ENCODE data around the gene ATP2A2. TPM values are rescaled to one million over a fixed set of nuclear protein-coding genes. Genes with fewer than 3 reads are reported as not detected.

The ATP2A2 gene
- total RNA-seq, 1 experiment from 2014 or later, result 262 TPM

GRCh38 chr12:110379631-110380030 lies 98.6 kb downstream of the ATP2A2 start:
- CTCF ChIA-PET, result no interaction called here
- H3K9me3 ChIP-seq, result no peaks in the 10 kb centered on the region
- Mint-ChIP-seq H3K4me3 (ENCODE audit: unreplicated experiment) (no peak overlapping the region), H3K9me3 (ENCODE audit: unreplicated experiment) (no peaks in the 10 kb centered on the region), H3K27ac (ENCODE audit: unreplicated experiment) (no peak overlapping the region), H3K4me1 (ENCODE audit: low read depth, unreplicated experiment) (no peaks in the 10 kb centered on the region), H3K36me3 (ENCODE audit: insufficient read depth, unreplicated experiment) (peaks cover 90% of the 10 kb centered on the region), H3K27me3 (ENCODE audit: insufficient read depth, unreplicated experiment) (no peaks in the 10 kb centered on the region)
- POLR2A ChIA-PET, result no interaction called here
- H3K36me3 ChIP-seq (ENCODE audit: control insufficient read depth, insufficient read depth, low read length), result peaks cover 2% of the 10 kb centered on the region
- no peaks in the 10 kb centered on the region for H3K4me1 ChIP-seq
- no peaks in the 10 kb centered on the region for H3K27me3 ChIP-seq (replicated peaks; ENCODE audit: control insufficient read depth, insufficient read depth, low read length)
- intact Hi-C loops (cut with micrococcal nuclease; ENCODE audit: unreplicated experiment), result no loop called here
- no peak for TF ChIP-seq CTCF (IDR thresholded peaks at IDR 0.05; ENCODE audit: insufficient read depth in 1 of 2, low read depth in 1 of 2, low read length in 1 of 2, severe bottlenecking in 1 of 2, unreplicated experiment in 1 of 2)
- no TSS peak for BruUV-seq (replicated peaks)
- no peak overlapping the region for H3K4me3 ChIP-seq (ENCODE audit: low read depth, low read length)
- no peak for DNase-seq

DNA sequence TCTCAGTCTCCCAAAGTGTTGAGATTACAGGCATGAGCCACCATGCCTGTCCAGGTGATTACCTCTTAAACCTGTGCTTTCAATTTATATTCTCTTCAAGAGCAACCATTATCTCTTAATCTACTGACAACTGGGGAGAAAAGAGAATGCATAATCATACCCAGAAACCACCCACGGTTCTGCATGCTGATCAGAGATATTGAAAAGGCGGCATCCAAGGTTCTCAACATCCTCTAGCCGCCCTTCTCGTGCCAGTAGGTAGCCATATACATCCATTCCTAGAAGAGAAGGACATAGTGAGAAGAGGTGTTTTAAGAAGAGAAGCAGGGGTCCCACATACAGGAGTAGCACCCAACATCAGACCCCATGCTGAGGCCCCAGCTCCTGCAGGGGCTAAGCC lies 101.6 kb downstream of the ATP2A2 start:
- Histone ChIP-seq H3K36me3 (ENCODE audit: control insufficient read depth, insufficient read depth, low read length) (peaks cover 2% of the 10 kb centered on the region), H3K4me1 (no peaks in the 10 kb centered on the region), H3K27me3 (replicated peaks; ENCODE audit: control insufficient read depth, insufficient read depth, low read length) (no peaks in the 10 kb centered on the region), H3K4me3 (ENCODE audit: low read depth, low read length) (no peak overlapping the region), H3K9me3 (no peaks in the 10 kb centered on the region)
- DNase-seq, result no peak
- Mint-ChIP-seq H3K4me3 (ENCODE audit: unreplicated experiment) (no peak overlapping the region), H3K27ac (ENCODE audit: unreplicated experiment) (no peak overlapping the region), H3K9me3 (ENCODE audit: unreplicated experiment) (no peaks in the 10 kb centered on the region), H3K36me3 (ENCODE audit: insufficient read depth, unreplicated experiment) (peaks cover 92% of the 10 kb centered on the region), H3K4me1 (ENCODE audit: low read depth, unreplicated experiment) (no peaks in the 10 kb centered on the region), H3K27me3 (ENCODE audit: insufficient read depth, unreplicated experiment) (no peaks in the 10 kb centered on the region)
- TF ChIP-seq CTCF (IDR thresholded peaks at IDR 0.05; ENCODE audit: insufficient read depth in 1 of 2, low read depth in 1 of 2, low read length in 1 of 2, severe bottlenecking in 1 of 2, unreplicated experiment in 1 of 2), result no peak
- BruUV-seq (replicated peaks), result no TSS peak
- ChIA-PET CTCF (no interaction called here), POLR2A (no interaction called here)
- intact Hi-C loops (cut with micrococcal nuclease; ENCODE audit: unreplicated experiment), result no loop called here

Other genes starting within 250 kb of the ATP2A2 start
- 10.8 and 11.9 TPM in 2 replicates for gene C12orf76, start 232.7 kb upstream of the ATP2A2 start, total RNA-seq (2022)
- 5.9 and 6.3 TPM in 2 replicates for gene IFT81, start 156.9 kb upstream of the ATP2A2 start, total RNA-seq (2022)
- gene ANAPC7, start 122.5 kb downstream of the ATP2A2 start, total RNA-seq (2022), result 90.4 and 93.8 TPM in 2 replicates
- gene ARPC3, start 169.1 kb downstream of the ATP2A2 start, total RNA-seq (2022), result 302 and 309 TPM in 2 replicates
- gene GPN3, start 187.0 kb downstream of the ATP2A2 start, total RNA-seq (2022), result 35.0 and 39.0 TPM in 2 replicates
- 13.1 and 15.9 TPM in 2 replicates for gene FAM216A, start 187.6 kb downstream of the ATP2A2 start, total RNA-seq (2022)
- gene VPS29, start 220.9 kb downstream of the ATP2A2 start, total RNA-seq (2022), result 127 and 132 TPM in 2 replicates
- gene RAD9B, start 221.1 kb downstream of the ATP2A2 start, total RNA-seq (2022), result 2.8 and 3.8 TPM in 2 replicates